K562 (cell line): Measurements from ENCODE around the gene RNF19B. TPM values are rescaled to one million over a fixed set of nuclear protein-coding genes. Genes with fewer than 3 reads are reported as not detected.

Experiments used
- ATAC-seq: fragments of 200-7000 bp; cut with Tn5 transposase; 3 replicates; pipeline ENCODE4 v1.9.1; 2020; ENCODE audit warnings: moderate library complexity
- BruUV-seq: library from RNA; stranded (reverse); fragments of 400-500 nt; replicated peaks from 2 replicates; lab custom pipeline; 2021; lab: Mats Ljungman, UMichigan
- CTCF ChIA-PET: fragments of 300-600 bp; formaldehyde crosslinking; extraction: SDS; loops from one replicate; lab custom pipeline; 2021; ENCODE audit warnings: low intra/inter-chr PET ratio; lab: Yijun Ruan, JAX
- POLR2A ChIA-PET: fragments of 300-600, 350-650 bp; sonication (Branson Sonifier 250); formaldehyde crosslinking; extraction: SDS; loops from one replicate; lab custom pipeline; 2021; ENCODE audit warnings: antibody characterized with exemption, inconsistent platforms; lab: Yijun Ruan, JAX
- DNase-seq, 4 experiments: peaks; one replicate each; pipeline versions ENCODE4 v3.0.0 to v3.0.0-alpha.2; 2011 to 2018; ENCODE audit warnings: low spot score in 3 of 4, mixed read lengths in 3 of 4; ENCODE audit errors: extremely low read depth in 1 of 4
- FAIRE-seq: peaks from 2 replicates; lab custom pipeline; 2011; peaks lifted over from hg19 to GRCh38; lab: Jason Lieb, UNC
- H2AFZ ChIP-seq: 2 replicates; pipeline ENCODE4 v1.6.0; 2011; ENCODE audit warnings: low read depth, low read length, control low read depth, inconsistent platforms
- H3K27ac ChIP-seq: fragments of 200-600 bp; 3 replicates; pipeline ENCODE4 v1.8.0; 2011; ENCODE audit warnings: low read depth, mild to moderate bottlenecking, control low read depth, inconsistent platforms, low read length, moderate library complexity, mixed read lengths; ENCODE audit errors: extremely low read depth
- H3K27me3 ChIP-seq, 2 experiments: fragments of 300-600 bp in 1 of 2; 2 replicates in 1 of 2; 3 replicates in 1 of 2; pipeline versions ENCODE4 v1.6.0 to v1.8.0; 2011; ENCODE audit warnings: inconsistent platforms in 2 of 2, low read length in 2 of 2, mild to moderate bottlenecking in 1 of 2, mixed read lengths in 1 of 2, moderate library complexity in 1 of 2; ENCODE audit not compliant: control insufficient read depth in 2 of 2, insufficient read depth in 2 of 2
- H3K36me3 ChIP-seq: fragments of 300-600 bp; 3 replicates; pipeline ENCODE4 v1.8.0; 2011; ENCODE audit warnings: mild to moderate bottlenecking, low read length, inconsistent platforms; ENCODE audit not compliant: control insufficient read depth, insufficient read depth
- H3K4me1 ChIP-seq, 2 experiments: fragments of 200-600 bp in 1 of 2; replicated peaks in 1 of 2; 2 replicates in 1 of 2; 3 replicates in 1 of 2; pipeline versions ENCODE4 v1.5.1 to v1.8.0; 2011; ENCODE audit warnings: inconsistent platforms in 2 of 2, low read length in 2 of 2, mild to moderate bottlenecking in 1 of 2, mixed read lengths in 1 of 2, moderate library complexity in 1 of 2; ENCODE audit not compliant: control insufficient read depth in 2 of 2, insufficient read depth in 2 of 2
- H3K4me2 ChIP-seq: 2 replicates; pipeline ENCODE4 v1.6.1; 2011; ENCODE audit warnings: low read length, control low read depth, inconsistent platforms, mixed read lengths; ENCODE audit not compliant: insufficient read depth
- H3K4me3 ChIP-seq: fragments of 200-600 bp; sonication (generic), shearing (Covaris generic); 2 replicates; pipeline ENCODE4 v1.5.1; 2016; ENCODE audit warnings: control low read depth, inconsistent platforms
- H3K79me2 ChIP-seq: fragments of 200-600 bp; 3 replicates; pipeline ENCODE4 v1.8.0; 2011; ENCODE audit warnings: low read length, inconsistent platforms; ENCODE audit not compliant: control insufficient read depth, insufficient read depth
- H3K9ac ChIP-seq, 2 experiments: 2 replicates each; pipeline versions ENCODE4 v1.6.0 to v1.6.1; 2011; ENCODE audit warnings: low read depth in 2 of 2, low read length in 2 of 2, control low read depth in 1 of 2, inconsistent platforms in 1 of 2, mild to moderate bottlenecking in 1 of 2, mixed read lengths in 1 of 2; ENCODE audit not compliant: insufficient read depth in 1 of 2
- H3K9me1 ChIP-seq: one replicate; pipeline ENCODE4 v1.6.0; 2011; ENCODE audit warnings: inconsistent platforms, mild to moderate bottlenecking, low read length, moderate library complexity; ENCODE audit not compliant: control insufficient read depth, insufficient read depth
- H3K9me3 ChIP-seq: replicated peaks from 2 replicates; pipeline ENCODE4 v1.5.1; 2011; ENCODE audit warnings: low read depth, low read length, inconsistent platforms; ENCODE audit not compliant: control insufficient read depth, insufficient read depth
- H4K20me1 ChIP-seq: replicated peaks from 2 replicates; pipeline ENCODE4 v1.6.1; 2011; ENCODE audit warnings: low read length, inconsistent platforms, mixed read lengths; ENCODE audit not compliant: control insufficient read depth, insufficient read depth
- HMG20A ChIP-seq: fragments of 450-650 bp; formaldehyde crosslinking; conservative IDR thresholded peaks from 2 replicates; pipeline ENCODE4 v1.4.0; 2020; ENCODE audit warnings: mild to moderate bottlenecking, mixed read lengths
- MYBL2 ChIP-seq, 2 experiments: fragments of 450-650 bp in 1 of 2; sonication (generic) in 1 of 2; formaldehyde crosslinking in 1 of 2; IDR thresholded peaks; 2 replicates each; pipeline versions ENCODE4 v1.6.1 to v1.8.1; 2017 to 2022; ENCODE audit warnings: borderline replicate concordance in 1 of 2, inconsistent platforms in 1 of 2, low read depth in 1 of 2, mild to moderate bottlenecking in 1 of 2, missing genetic modification reagents in 1 of 2, moderate library complexity in 1 of 2
- NFE2 ChIP-seq: IDR thresholded peaks from 2 replicates; pipeline ENCODE4 v1.6.1; 2014; ENCODE audit warnings: antibody characterized with exemption, low read depth
- PTTG1 ChIP-seq: fragments of 450-650 bp; IDR thresholded peaks from 2 replicates; pipeline ENCODE4 v1.6.1; 2016; ENCODE audit warnings: low read depth, mild to moderate bottlenecking, missing genetic modification characterization, missing compliant biosample characterization
- RBM17 ChIP-seq: fragments of 200-400 bp; formaldehyde crosslinking; IDR thresholded peaks from 2 replicates; pipeline ENCODE4 v1.6.1; 2017; ENCODE audit warnings: low read depth, mild to moderate bottlenecking, low read length, borderline replicate concordance
- RFX7 ChIP-seq: fragments of 250-450 bp; sonication (Bioruptor Pico); IDR thresholded peaks from 2 replicates; pipeline ENCODE4 v1.5.1; 2021; ENCODE audit warnings: mild to moderate bottlenecking
- YY1 ChIP-seq, 3 experiments: IDR thresholded peaks; 2 replicates each; pipeline ENCODE4 v1.6.1; 2011; ENCODE audit warnings: low read length in 2 of 3, mild to moderate bottlenecking in 2 of 3, moderate library complexity in 2 of 3, borderline replicate concordance in 1 of 3, control low read depth in 1 of 3, low read depth in 1 of 3; ENCODE audit not compliant: insufficient read depth in 3 of 3, insufficient replicate concordance in 2 of 3, control insufficient read depth in 1 of 3, insufficient read length in 1 of 3; ENCODE audit errors: extremely low read depth in 1 of 3
- ZKSCAN8 ChIP-seq: fragments of 200-800 bp; sonication (Bioruptor generic); IDR thresholded peaks from 2 replicates; pipeline ENCODE4 v1.6.1; 2016; ENCODE audit warnings: missing genetic modification characterization, missing compliant biosample characterization
- ZNF174 ChIP-seq: fragments of 250-450 bp; sonication (Bioruptor Pico); IDR thresholded peaks from 2 replicates; pipeline ENCODE4 v1.4.0; 2020; ENCODE audit warnings: mild to moderate bottlenecking
- WGBS: fragments of 100-300 bp; shearing (Covaris generic); methylation state at CpG from one replicate; pipeline ENCODE4 v1.1.6; 2016; ENCODE audit warnings: low coverage, mixed read lengths; ENCODE audit not compliant: insufficient coverage; ENCODE audit errors: missing lambda C conversion rate; 5-methylcytosine and 5-hydroxymethylcytosine counted together
- in situ Hi-C: fragments of 300-500 bp; cut with MboI; formaldehyde crosslinking; loops from 4 replicates; pipeline ENCODE4 v1.15.0; 2018; ENCODE audit warnings: inconsistent platforms, mixed read lengths
- intact Hi-C: fragments of 100-400 bp; cut with micrococcal nuclease; formaldehyde crosslinking; loops from 2 replicates; pipeline ENCODE4 v1.14.2; 2022
- polyA plus RNA-seq, 8 experiments: library from polyadenylated mRNA; depleted of rRNA in 4 of 8; stranded (reverse) in 5 of 8; unstranded in 3 of 8; fragments of >200 nt; fragmentation: Nextera tagmentation in 2 of 8; fragmentation: Illumina TruSeq in 1 of 8; extraction: Ambion mirVana in 2 of 8; extraction: Trizol in 1 of 8; gene quantifications; 2 replicates each; pipeline versions ENCODE4 v1.2.1 to v1.2.3, GENCODE V29; 2011 to 2014; ENCODE audit warnings: inconsistent platforms in 1 of 8, missing spikeins in 1 of 8
- total RNA-seq, 7 experiments: library from RNA; depleted of rRNA in 6 of 7; stranded (reverse); fragments of >200 nt in 6 of 7; fragmentation: Illumina TruSeq in 2 of 7; extraction: Trizol in 2 of 7; gene quantifications; 2 replicates each; pipeline versions ENCODE4 v1.2.1 to v1.2.3, GENCODE V29; 2011 to 2021; ENCODE audit warnings: low replicate concordance in 1 of 7
- TF ChIP-seq, protein P1 (sequence below): fragments of 200-800 bp; sonication (Bioruptor generic); IDR thresholded peaks from 2 replicates; pipeline ENCODE4 v1.6.1; 2017; ENCODE audit warnings: missing genetic modification characterization, missing compliant biosample characterization
- TF ChIP-seq, protein P2 (sequence below): fragments of 250-450 bp; sonication (Bioruptor Pico); IDR thresholded peaks from 2 replicates; pipeline ENCODE4 v1.8.0; 2022; ENCODE audit warnings: inconsistent platforms, mild to moderate bottlenecking, moderate library complexity, borderline replicate concordance
- TF ChIP-seq, protein P3 (sequence below): sonication (generic); formaldehyde crosslinking; IDR thresholded peaks from 2 replicates; pipeline ENCODE4 v1.4.0; 2020; ENCODE audit warnings: mild to moderate bottlenecking, missing genetic modification reagents
- TF ChIP-seq, protein P4 (sequence below): sonication (generic); formaldehyde crosslinking; IDR thresholded peaks from 2 replicates; pipeline ENCODE4 v1.9.0; 2022; ENCODE audit warnings: mild to moderate bottlenecking, missing genetic modification reagents
- TF ChIP-seq, protein P5 (sequence below): fragments of 250-450 bp; sonication (Bioruptor Pico); IDR thresholded peaks from 2 replicates; pipeline ENCODE4 v1.6.1; 2021; ENCODE audit warnings: mild to moderate bottlenecking

The RNF19B gene
- total and polyA plus RNA-seq, 9 of the 15 experiments (the other 6 are each of a cell fraction or from before 2014, with no cell fraction given) = 2.6 to 14.9 (median 10.1) TPM

DNA sequence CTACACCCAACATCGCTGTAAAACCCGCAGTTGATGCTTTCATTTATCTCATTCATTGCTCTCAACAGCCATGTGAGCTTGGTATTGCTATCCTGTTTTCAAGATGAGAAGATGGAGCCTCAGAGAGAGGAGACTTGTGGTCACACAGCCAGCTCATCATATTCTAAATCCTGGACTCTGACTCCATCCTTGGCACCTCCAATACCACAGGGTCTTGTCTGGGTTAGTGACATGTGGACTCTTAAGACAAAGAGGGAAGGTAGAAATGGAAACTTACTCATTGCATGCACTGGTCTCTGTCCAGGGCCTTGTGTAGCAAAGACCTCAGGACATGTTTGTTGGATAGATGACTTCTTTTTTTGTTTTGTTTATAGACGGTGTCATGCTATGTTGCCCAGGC lies 7.0 kb upstream of the RNF19B start:
- Histone ChIP-seq H3K27me3 (peaks cover 12 to 18% of the 10 kb centered on the region in 2 experiments; a peak in 4 of 5 replicates), H2AFZ (no peak overlapping the region), H3K4me2 (no peak overlapping the region), H4K20me1 (no peaks in the 10 kb centered on the region), H3K9me1 (no peaks in the 10 kb centered on the region), H3K9ac (no peak overlapping the region), H3K36me3 (no peaks in the 10 kb centered on the region), H3K79me2 (no peaks in the 10 kb centered on the region), H3K4me1 (peaks cover 7 to 9% of the 10 kb centered on the region in 2 experiments), H3K27ac (no peak overlapping the region), H3K9me3 (no peaks in the 10 kb centered on the region; the same call in 1 of the 2 replicates), H3K4me3 (no peak overlapping the region)
- no peak for DNase-seq
- no peak for ATAC-seq
- no peak for FAIRE-seq
- CTCF ChIA-PET = no interaction called here
- intact Hi-C loops (no loop called here), in situ Hi-C loops (no loop called here)
- WGBS = 2% methylated on average over 3 of the region's 3 CpGs
- TF ChIP-seq RBM17 (no peak), HMG20A (CRISPR knock-in tag) (no peak), NFE2 (no peak), ZNF174 (CRISPR knock-in tag) (no peak), MYBL2 (IDR thresholded peaks at IDR 0.05; ENCODE audit: low read depth) (no peak), MYBL2 (CRISPR knock-in tag; IDR thresholded peaks at IDR 0.05; ENCODE audit: borderline replicate concordance) (no peak), ZKSCAN8 (CRISPR knock-in tag) (no peak), YY1 (IDR thresholded peaks at IDR 0.05; ENCODE audit: borderline replicate concordance in 1 of 3, control insufficient read depth in 1 of 3, extremely low read depth in 1 of 3, insufficient read depth in 3 of 3, insufficient read length in 1 of 3, insufficient replicate concordance in 2 of 3, low read depth in 1 of 3, low read length in 2 of 3) (no peak), RFX7 (CRISPR knock-in tag) (no peak), PTTG1 (no peak)
- TF ChIP-seq, protein P1, sequence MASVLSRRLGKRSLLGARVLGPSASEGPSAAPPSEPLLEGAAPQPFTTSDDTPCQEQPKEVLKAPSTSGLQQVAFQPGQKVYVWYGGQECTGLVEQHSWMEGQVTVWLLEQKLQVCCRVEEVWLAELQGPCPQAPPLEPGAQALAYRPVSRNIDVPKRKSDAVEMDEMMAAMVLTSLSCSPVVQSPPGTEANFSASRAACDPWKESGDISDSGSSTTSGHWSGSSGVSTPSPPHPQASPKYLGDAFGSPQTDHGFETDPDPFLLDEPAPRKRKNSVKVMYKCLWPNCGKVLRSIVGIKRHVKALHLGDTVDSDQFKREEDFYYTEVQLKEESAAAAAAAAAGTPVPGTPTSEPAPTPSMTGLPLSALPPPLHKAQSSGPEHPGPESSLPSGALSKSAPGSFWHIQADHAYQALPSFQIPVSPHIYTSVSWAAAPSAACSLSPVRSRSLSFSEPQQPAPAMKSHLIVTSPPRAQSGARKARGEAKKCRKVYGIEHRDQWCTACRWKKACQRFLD (CRISPR knock-in tag) = no peak
- TF ChIP-seq, protein P2, sequence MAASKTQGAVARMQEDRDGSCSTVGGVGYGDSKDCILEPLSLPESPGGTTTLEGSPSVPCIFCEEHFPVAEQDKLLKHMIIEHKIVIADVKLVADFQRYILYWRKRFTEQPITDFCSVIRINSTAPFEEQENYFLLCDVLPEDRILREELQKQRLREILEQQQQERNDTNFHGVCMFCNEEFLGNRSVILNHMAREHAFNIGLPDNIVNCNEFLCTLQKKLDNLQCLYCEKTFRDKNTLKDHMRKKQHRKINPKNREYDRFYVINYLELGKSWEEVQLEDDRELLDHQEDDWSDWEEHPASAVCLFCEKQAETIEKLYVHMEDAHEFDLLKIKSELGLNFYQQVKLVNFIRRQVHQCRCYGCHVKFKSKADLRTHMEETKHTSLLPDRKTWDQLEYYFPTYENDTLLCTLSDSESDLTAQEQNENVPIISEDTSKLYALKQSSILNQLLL (CRISPR knock-in tag) = no peak
- TF ChIP-seq, protein P3, sequence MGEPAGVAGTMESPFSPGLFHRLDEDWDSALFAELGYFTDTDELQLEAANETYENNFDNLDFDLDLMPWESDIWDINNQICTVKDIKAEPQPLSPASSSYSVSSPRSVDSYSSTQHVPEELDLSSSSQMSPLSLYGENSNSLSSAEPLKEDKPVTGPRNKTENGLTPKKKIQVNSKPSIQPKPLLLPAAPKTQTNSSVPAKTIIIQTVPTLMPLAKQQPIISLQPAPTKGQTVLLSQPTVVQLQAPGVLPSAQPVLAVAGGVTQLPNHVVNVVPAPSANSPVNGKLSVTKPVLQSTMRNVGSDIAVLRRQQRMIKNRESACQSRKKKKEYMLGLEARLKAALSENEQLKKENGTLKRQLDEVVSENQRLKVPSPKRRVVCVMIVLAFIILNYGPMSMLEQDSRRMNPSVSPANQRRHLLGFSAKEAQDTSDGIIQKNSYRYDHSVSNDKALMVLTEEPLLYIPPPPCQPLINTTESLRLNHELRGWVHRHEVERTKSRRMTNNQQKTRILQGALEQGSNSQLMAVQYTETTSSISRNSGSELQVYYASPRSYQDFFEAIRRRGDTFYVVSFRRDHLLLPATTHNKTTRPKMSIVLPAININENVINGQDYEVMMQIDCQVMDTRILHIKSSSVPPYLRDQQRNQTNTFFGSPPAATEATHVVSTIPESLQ (CRISPR knock-in tag) = no peak
- TF ChIP-seq, protein P4, sequence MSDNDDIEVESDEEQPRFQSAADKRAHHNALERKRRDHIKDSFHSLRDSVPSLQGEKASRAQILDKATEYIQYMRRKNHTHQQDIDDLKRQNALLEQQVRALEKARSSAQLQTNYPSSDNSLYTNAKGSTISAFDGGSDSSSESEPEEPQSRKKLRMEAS (CRISPR knock-in tag) = no peak
- TF ChIP-seq, protein P5, sequence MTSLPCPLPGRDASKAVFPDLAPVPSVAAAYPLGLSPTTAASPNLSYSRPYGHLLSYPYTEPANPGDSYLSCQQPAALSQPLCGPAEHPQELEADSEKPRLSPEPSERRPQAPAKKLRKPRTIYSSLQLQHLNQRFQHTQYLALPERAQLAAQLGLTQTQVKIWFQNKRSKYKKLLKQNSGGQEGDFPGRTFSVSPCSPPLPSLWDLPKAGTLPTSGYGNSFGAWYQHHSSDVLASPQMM (CRISPR knock-in tag) = no peak
- BruUV-seq = no TSS peak
- POLR2A ChIA-PET = interaction anchor here (0.6 to 1.6 kb wide), 6 partner anchors 8 to 83 kb away, joined by 3 to 11 read pairs (median 3); no protein-coding TSS in a partner anchor
